Stimulated activated CD4-positive, alpha-beta T cell treated with anti-CD3 and anti-CD28 coated beads, Interleukin-4, amount 100 ng/mL, for 1 hour (primary cell): ENCODE data around the gene KCNE4.

Source experiments
- DNase-seq: peaks from one replicate; pipeline ENCODE4 v3.0.0-alpha.2; 2020

Gene KCNE4

GRCh38 chr2:223088866-223089265, 36.9 kb downstream of the KCNE4 start:
- no peak for DNase-seq

- no peak for DNase-seq
Observed at GRCh38 chr2:223090039-223090438, 38.0 kb downstream of the KCNE4 start.

DNA sequence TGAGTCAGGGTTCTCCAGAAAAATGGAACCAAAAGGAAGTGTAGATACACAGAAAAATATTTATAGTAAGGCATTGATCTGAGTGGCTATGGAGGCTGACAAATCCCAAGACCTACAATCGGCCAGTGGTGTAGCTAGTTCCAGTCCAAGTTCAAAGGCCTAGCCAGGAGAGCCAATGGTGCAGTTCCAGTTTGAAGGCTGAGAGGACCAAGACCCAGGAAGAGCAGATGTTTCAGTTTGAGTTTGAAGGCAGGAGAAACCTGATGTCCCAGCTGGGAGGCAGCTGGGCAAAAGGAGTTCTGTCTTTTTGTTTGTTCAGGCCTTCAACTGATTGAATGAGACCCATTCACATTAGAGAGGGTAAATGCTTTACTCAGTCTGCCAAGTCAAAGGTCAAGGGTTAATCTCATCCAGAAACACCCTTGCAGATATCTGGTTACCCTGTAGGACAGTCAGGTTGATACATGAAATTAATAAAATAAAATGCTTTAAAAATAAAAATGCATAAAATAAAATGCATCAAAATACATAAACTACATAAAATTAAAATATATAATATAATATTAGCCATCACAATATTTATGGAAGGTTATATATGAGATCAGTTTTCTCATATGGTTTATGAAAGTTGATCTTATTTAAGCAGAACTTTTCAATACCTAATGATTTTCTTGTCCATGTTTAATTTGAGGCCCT, 38.7 kb downstream of the KCNE4 start:
- no peak for DNase-seq

DNA sequence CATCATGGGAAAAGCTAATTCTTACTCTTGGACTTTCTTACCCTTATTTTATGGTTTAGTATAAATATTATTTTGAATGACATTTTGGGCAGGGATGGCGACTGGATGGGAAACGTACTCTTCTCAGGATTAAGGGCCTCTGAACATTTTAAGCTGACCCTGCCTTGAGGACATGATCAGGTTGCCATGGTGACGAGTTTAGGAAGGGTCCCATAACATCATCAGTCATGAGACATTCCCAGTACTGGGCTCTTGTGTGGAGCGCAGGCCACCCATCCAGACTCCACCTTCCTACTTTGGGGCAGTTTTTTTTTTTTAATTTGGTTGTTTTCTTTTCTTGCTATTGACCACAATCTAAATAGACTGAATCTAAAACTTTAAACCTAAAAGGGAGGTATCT, 40.7 kb downstream of the KCNE4 start:
- DNase-seq = no peak

GRCh38 chr2:223093436-223094241, 41.6 kb downstream of the KCNE4 start:
- DNase-seq = no peak

DNA sequence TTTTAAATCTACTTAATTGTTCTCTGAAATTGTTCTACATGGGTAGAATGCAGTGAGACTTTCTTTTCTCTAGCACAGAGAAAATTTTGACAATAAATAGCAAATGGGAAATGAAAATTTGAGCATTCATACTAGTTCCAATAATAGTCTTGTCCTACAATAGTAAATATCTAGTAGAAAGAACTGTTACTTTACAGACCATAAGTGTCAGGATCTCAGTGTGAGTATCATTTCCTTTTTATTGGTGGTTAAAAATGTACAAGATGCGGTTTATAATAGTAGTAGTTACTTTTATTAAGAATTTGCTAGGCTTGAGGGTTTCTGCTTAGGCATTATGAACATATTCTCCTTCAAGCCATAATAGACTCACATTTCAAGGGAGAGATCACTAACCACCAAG, 43.2 kb downstream of the KCNE4 start:
- no peak for DNase-seq

- DNase-seq = no peak
Observed at GRCh38 chr2:223096235-223096970, 44.4 kb downstream of the KCNE4 start.

- no peak for DNase-seq
Observed at GRCh38 chr2:223097888-223098383, 45.9 kb downstream of the KCNE4 start.

- DNase-seq = no peak
Observed at GRCh38 chr2:223099561-223099960, 47.6 kb downstream of the KCNE4 start.

GRCh38 chr2:223100061-223100511, 48.1 kb downstream of the KCNE4 start:
- DNase-seq = no peak

DNA sequence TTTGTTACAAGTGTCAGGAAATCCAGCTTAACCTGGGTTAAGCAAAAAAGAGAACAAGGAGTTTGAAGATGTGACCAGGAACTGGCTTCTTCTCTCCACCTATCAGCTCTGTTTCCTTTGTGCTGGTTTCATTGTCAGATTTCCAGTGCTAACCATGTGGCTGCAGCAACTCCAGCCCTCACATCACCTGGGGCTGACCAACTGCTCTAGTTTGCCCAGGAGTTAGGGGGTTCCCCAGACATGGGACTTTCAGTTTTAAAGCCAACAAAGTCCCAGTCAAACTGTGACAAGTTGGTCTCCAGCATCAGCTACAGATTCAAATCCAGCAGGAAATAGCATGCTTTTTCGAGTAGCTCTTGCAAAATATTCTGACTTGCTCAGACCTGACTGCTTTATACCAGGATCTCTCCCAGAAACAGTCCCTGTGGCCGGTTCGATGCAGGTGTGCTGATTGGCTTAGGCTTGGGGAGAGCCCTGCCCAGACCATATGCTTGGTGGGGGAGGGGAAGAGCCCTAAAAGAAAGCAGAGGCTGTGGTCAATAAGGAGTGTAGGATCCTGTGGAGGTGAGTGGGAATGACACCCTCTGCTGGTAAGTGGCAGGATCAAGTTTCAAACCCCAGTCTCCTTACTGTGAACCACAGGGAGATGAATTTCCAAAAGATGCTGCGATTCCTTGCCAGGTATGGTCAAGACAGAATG, 49.5 kb downstream of the KCNE4 start:
- no peak for DNase-seq

- DNase-seq = no peak
Observed at GRCh38 chr2:223102040-223102400, 50.0 kb downstream of the KCNE4 start.

DNA sequence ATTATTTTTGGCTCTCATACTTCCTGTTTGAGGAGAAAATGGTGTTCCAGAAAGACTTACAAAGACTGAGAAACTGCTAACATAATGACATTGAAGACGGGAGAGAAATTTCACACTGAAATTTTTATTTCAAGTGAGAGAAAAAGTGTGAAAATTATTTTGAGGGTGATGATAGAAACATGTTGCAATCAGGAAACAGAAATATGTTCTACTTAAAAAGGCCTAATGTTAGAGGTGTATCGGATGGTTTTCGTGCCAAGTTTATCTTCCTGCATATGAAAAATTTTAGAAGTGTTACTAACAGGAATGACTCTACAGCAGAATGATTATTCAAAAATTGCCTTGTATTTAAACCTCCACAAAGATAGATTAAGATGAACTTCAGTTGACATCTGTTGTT, 50.5 kb downstream of the KCNE4 start:
- no peak for DNase-seq

DNA sequence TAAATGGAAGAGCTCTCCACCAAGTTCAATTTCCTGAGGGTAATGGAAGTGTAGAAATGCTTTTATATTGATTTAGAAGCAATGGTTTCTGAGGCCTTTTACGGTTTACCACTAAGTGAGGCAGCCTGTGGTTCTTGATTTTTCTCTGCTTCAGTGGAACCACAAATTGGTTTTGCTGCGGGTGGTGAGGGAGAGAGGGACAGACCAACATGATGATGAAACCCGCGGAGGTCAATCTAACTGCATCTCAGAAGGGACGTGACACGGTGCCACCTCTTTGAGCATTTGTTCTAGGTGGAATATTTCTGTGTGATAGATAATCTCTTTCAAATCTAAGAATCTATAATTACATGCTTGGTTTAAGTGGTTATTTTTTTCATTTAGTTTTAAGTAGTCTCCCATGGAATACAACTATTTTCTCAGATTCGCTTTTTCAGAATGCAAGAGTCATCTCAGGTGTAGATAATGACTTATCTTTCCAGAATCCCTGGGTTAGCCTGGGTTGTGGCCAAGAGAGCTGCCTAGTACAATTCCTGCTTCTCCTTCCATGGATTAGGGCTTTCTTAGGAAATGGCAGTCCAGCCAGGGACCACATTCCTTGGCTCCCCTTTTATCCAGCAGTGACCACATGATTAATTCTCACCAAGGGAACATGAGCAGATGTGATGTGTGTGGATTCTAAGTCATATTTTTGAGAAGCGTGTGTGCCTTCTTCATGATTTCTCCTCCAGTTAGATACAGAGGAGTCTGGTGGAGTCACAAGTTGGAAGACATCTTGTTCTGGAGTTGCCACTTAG, 52.5 kb downstream of the KCNE4 start:
- no peak for DNase-seq
